ENCODE measurements around the gene SLC2A1. TPM values are rescaled to one million over a fixed set of nuclear protein-coding genes. Genes with fewer than 3 reads are reported as not detected.

The SLC2A1 gene
- total RNA-seq, 1 experiment from 2014 or later: 83.8 TPM

- Histone ChIP-seq H4K20me1 (ENCODE audit: insufficient read depth, low read depth, low read length) (no peaks in the 10 kb centered on the region), H3K36me3 (ENCODE audit: insufficient read depth, low read length) (no peaks in the 10 kb centered on the region), H3K9me2 (replicated peaks; ENCODE audit: insufficient read depth, low read length) (no peaks in the 10 kb centered on the region), H3K27ac (ENCODE audit: low read length) (no peak overlapping the region), H3K9me3 (ENCODE audit: low read length) (no peaks in the 10 kb centered on the region), H3K4me1 (ENCODE audit: low read length) (peaks cover 26% of the 10 kb centered on the region), H3K27me3 (ENCODE audit: low read length) (no peaks in the 10 kb centered on the region), H2AFZ (ENCODE audit: low read length) (no peak overlapping the region), H3K9ac (ENCODE audit: low read length) (no peak overlapping the region), H3K79me2 (ENCODE audit: low read length) (no peaks in the 10 kb centered on the region), H3K4me3 (ENCODE audit: low read length) (no peak overlapping the region), H3K4me2 (ENCODE audit: low read depth, low read length, poor library complexity, severe bottlenecking) (no peak overlapping the region)
- peak; percentile 26 for DNase-seq
Observed at GRCh38 chr1:42965378-42965777, 6.7 kb upstream of the SLC2A1 start.

GRCh38 chr1:42964044-42964812, 5.6 kb upstream of the SLC2A1 start:
- Histone ChIP-seq H3K27ac (ENCODE audit: low read length) (no peak overlapping the region), H3K9me3 (ENCODE audit: low read length) (no peaks in the 10 kb centered on the region), H3K79me2 (ENCODE audit: low read length) (no peaks in the 10 kb centered on the region)

GRCh38 chr1:42963378-42964043, 4.8 kb upstream of the SLC2A1 start:
- no peaks in the 10 kb centered on the region for H3K36me3 ChIP-seq (ENCODE audit: insufficient read depth, low read length)
- H3K4me1 ChIP-seq (ENCODE audit: low read length): peaks cover 33% of the 10 kb centered on the region
- H3K4me2 ChIP-seq (ENCODE audit: low read depth, low read length, poor library complexity, severe bottlenecking): no peak overlapping the region
- no peaks in the 10 kb centered on the region for H3K9me2 ChIP-seq (replicated peaks; ENCODE audit: insufficient read depth, low read length)
- no peaks in the 10 kb centered on the region for H3K27me3 ChIP-seq (ENCODE audit: low read length)
- no peak overlapping the region for H3K9ac ChIP-seq (ENCODE audit: low read length)
- no peaks in the 10 kb centered on the region for H4K20me1 ChIP-seq (ENCODE audit: insufficient read depth, low read depth, low read length)
- DNase-seq: peak; percentile 23
- H3K27ac ChIP-seq (ENCODE audit: low read length): no peak overlapping the region
- peaks cover 2% of the 10 kb centered on the region for H3K79me2 ChIP-seq (ENCODE audit: low read length)
- no peaks in the 10 kb centered on the region for H3K9me3 ChIP-seq (ENCODE audit: low read length)
- H3K4me3 ChIP-seq (ENCODE audit: low read length): no peak overlapping the region
- H2AFZ ChIP-seq (ENCODE audit: low read length): no peak overlapping the region

More at GRCh38 chr1:42964044-42964812, 5.6 kb upstream of the SLC2A1 start:
- H2AFZ ChIP-seq (ENCODE audit: low read length): no peak overlapping the region
- peaks cover 29% of the 10 kb centered on the region for H3K4me1 ChIP-seq (ENCODE audit: low read length)
- DNase-seq: peak; percentile 21
- H3K27me3 ChIP-seq (ENCODE audit: low read length): no peaks in the 10 kb centered on the region
- no peaks in the 10 kb centered on the region for H4K20me1 ChIP-seq (ENCODE audit: insufficient read depth, low read depth, low read length)
- H3K9me2 ChIP-seq (replicated peaks; ENCODE audit: insufficient read depth, low read length): no peaks in the 10 kb centered on the region
- H3K4me3 ChIP-seq (ENCODE audit: low read length): no peak overlapping the region
- H3K36me3 ChIP-seq (ENCODE audit: insufficient read depth, low read length): no peaks in the 10 kb centered on the region
- H3K4me2 ChIP-seq (ENCODE audit: low read depth, low read length, poor library complexity, severe bottlenecking): no peak overlapping the region
- H3K9ac ChIP-seq (ENCODE audit: low read length): no peak overlapping the region

- Histone ChIP-seq H3K36me3 (ENCODE audit: insufficient read depth, low read length) (no peaks in the 10 kb centered on the region), H3K4me3 (ENCODE audit: low read length) (no peak overlapping the region), H3K4me1 (ENCODE audit: low read length) (peaks cover 33% of the 10 kb centered on the region), H3K9me2 (replicated peaks; ENCODE audit: insufficient read depth, low read length) (no peaks in the 10 kb centered on the region), H3K79me2 (ENCODE audit: low read length) (peaks cover 9% of the 10 kb centered on the region), H3K9ac (ENCODE audit: low read length) (no peak overlapping the region), H2AFZ (ENCODE audit: low read length) (no peak overlapping the region), H3K9me3 (ENCODE audit: low read length) (no peaks in the 10 kb centered on the region), H4K20me1 (ENCODE audit: insufficient read depth, low read depth, low read length) (peaks cover 1% of the 10 kb centered on the region; the same call in 1 of the 2 replicates), H3K4me2 (ENCODE audit: low read depth, low read length, poor library complexity, severe bottlenecking) (no peak overlapping the region), H3K27me3 (ENCODE audit: low read length) (no peaks in the 10 kb centered on the region), H3K27ac (ENCODE audit: low read length) (no peak overlapping the region)
- DNase-seq: peak; percentile 40
Observed at GRCh38 chr1:42962641-42963377, 4.1 kb upstream of the SLC2A1 start.

GRCh38 chr1:42961312-42962091, 2.8 kb upstream of the SLC2A1 start:
- peak; percentile 39 for DNase-seq

GRCh38 chr1:42960566-42961311, 2.1 kb upstream of the SLC2A1 start:
- Histone ChIP-seq H2AFZ (ENCODE audit: low read length) (no peak overlapping the region), H3K27me3 (ENCODE audit: low read length) (no peaks in the 10 kb centered on the region), H3K27ac (ENCODE audit: low read length) (no peak overlapping the region), H4K20me1 (ENCODE audit: insufficient read depth, low read depth, low read length) (peaks cover 19% of the 10 kb centered on the region), H3K9ac (ENCODE audit: low read length) (no peak overlapping the region), H3K9me3 (ENCODE audit: low read length) (no peaks in the 10 kb centered on the region), H3K4me3 (ENCODE audit: low read length) (no peak overlapping the region), H3K4me1 (ENCODE audit: low read length) (peaks cover 46% of the 10 kb centered on the region), H3K4me2 (ENCODE audit: low read depth, low read length, poor library complexity, severe bottlenecking) (no peak overlapping the region), H3K79me2 (ENCODE audit: low read length) (peaks cover 30% of the 10 kb centered on the region), H3K36me3 (ENCODE audit: insufficient read depth, low read length) (peaks cover 12% of the 10 kb centered on the region; the same call in 1 of the 2 replicates), H3K9me2 (replicated peaks; ENCODE audit: insufficient read depth, low read length) (no peaks in the 10 kb centered on the region)
- DNase-seq: peak; percentile 39

More at GRCh38 chr1:42961312-42962091, 2.8 kb upstream of the SLC2A1 start:
- Histone ChIP-seq H3K79me2 (ENCODE audit: low read length) (peaks cover 22% of the 10 kb centered on the region), H4K20me1 (ENCODE audit: insufficient read depth, low read depth, low read length) (peaks cover 14% of the 10 kb centered on the region), H3K9ac (ENCODE audit: low read length) (no peak overlapping the region), H3K36me3 (ENCODE audit: insufficient read depth, low read length) (peaks cover 9% of the 10 kb centered on the region; the same call in 1 of the 2 replicates), H3K4me1 (ENCODE audit: low read length) (peaks cover 41% of the 10 kb centered on the region), H3K9me3 (ENCODE audit: low read length) (no peaks in the 10 kb centered on the region), H3K4me2 (ENCODE audit: low read depth, low read length, poor library complexity, severe bottlenecking) (no peak overlapping the region), H2AFZ (ENCODE audit: low read length) (no peak overlapping the region), H3K4me3 (ENCODE audit: low read length) (no peak overlapping the region), H3K9me2 (replicated peaks; ENCODE audit: insufficient read depth, low read length) (no peaks in the 10 kb centered on the region), H3K27ac (ENCODE audit: low read length) (no peak overlapping the region), H3K27me3 (ENCODE audit: low read length) (no peaks in the 10 kb centered on the region)

- Histone ChIP-seq H2AFZ (ENCODE audit: low read length) (no peak overlapping the region), H3K9me3 (ENCODE audit: low read length) (no peaks in the 10 kb centered on the region), H3K4me1 (ENCODE audit: low read length) (peaks cover 53% of the 10 kb centered on the region), H4K20me1 (ENCODE audit: insufficient read depth, low read depth, low read length) (peaks cover 25% of the 10 kb centered on the region), H3K79me2 (ENCODE audit: low read length) (peaks cover 37% of the 10 kb centered on the region), H3K9me2 (replicated peaks; ENCODE audit: insufficient read depth, low read length) (no peaks in the 10 kb centered on the region), H3K9ac (ENCODE audit: low read length) (no peak overlapping the region), H3K4me3 (ENCODE audit: low read length) (no peak overlapping the region), H3K4me2 (ENCODE audit: low read depth, low read length, poor library complexity, severe bottlenecking) (no peak overlapping the region), H3K27ac (ENCODE audit: low read length) (no peak overlapping the region), H3K36me3 (ENCODE audit: insufficient read depth, low read length) (peaks cover 17% of the 10 kb centered on the region; the same call in 1 of the 2 replicates), H3K27me3 (ENCODE audit: low read length) (no peaks in the 10 kb centered on the region)
- peak; percentile 39 for DNase-seq
Observed at GRCh38 chr1:42960122-42960390, 1.4 kb upstream of the SLC2A1 start.
